Mesendoderm (in vitro differentiated cells): ENCODE measurements around the gene UQCRFS1.
A peak's percentile ranks its signal among the peaks of the same experiment; 100 is the strongest.
"Not testable (repeated sequence)": the region's sequence is repeated elsewhere in the genome, so short reads cannot be mapped to it uniquely, and the experiment has no call there.

ENCODE experiments used
- DNase-seq: peaks from one replicate; pipeline ENCODE4 v3.0.0; 2013
- H2AK5ac ChIP-seq: 2 replicates; pipeline ENCODE4 v1.6.1; 2013; ENCODE audit warnings: low read length, inconsistent platforms
- H2BK120ac ChIP-seq: 2 replicates; pipeline ENCODE4 v1.6.1; 2013; ENCODE audit warnings: low read depth, mild to moderate bottlenecking, low read length, moderate library complexity, mixed read lengths
- H2BK15ac ChIP-seq: replicated peaks from 2 replicates; pipeline ENCODE4 v1.6.1; 2013; ENCODE audit warnings: low read depth, mild to moderate bottlenecking, moderate library complexity
- H2BK5ac ChIP-seq: 2 replicates; pipeline ENCODE4 v1.6.1; 2013; ENCODE audit warnings: low read length, inconsistent platforms
- H3K18ac ChIP-seq: 2 replicates; pipeline ENCODE4 v1.6.1; 2013; ENCODE audit warnings: mild to moderate bottlenecking, low read length, mixed read lengths
- H3K23ac ChIP-seq: one replicate; pipeline ENCODE4 v1.6.1; 2013; ENCODE audit warnings: low read length
- H3K27ac ChIP-seq: 2 replicates; pipeline ENCODE4 v1.5.1; 2013; ENCODE audit warnings: low read depth, mild to moderate bottlenecking, inconsistent platforms, low read length, moderate library complexity
- H3K27me3 ChIP-seq: 2 replicates; pipeline ENCODE4 v1.6.1; 2013; ENCODE audit warnings: low read length, control low read depth, mild to moderate bottlenecking, inconsistent platforms; ENCODE audit not compliant: insufficient read depth, poor library complexity
- H3K36me3 ChIP-seq: 2 replicates; pipeline ENCODE4 v1.6.1; 2013; ENCODE audit warnings: low read length, inconsistent platforms; ENCODE audit not compliant: control insufficient read depth, insufficient read depth
- H3K4ac ChIP-seq: one replicate; pipeline ENCODE4 v1.6.1; 2013; ENCODE audit warnings: low read depth, mild to moderate bottlenecking, low read length, moderate library complexity
- H3K4me1 ChIP-seq: 2 replicates; pipeline ENCODE4 v1.6.1; 2013; ENCODE audit warnings: low read depth, low read length, inconsistent platforms; ENCODE audit not compliant: control insufficient read depth
- H3K4me2 ChIP-seq: 2 replicates; pipeline ENCODE4 v1.6.1; 2013; ENCODE audit warnings: low read length
- H3K4me3 ChIP-seq: 2 replicates; pipeline ENCODE4 v1.5.1; 2013; ENCODE audit warnings: mild to moderate bottlenecking, low read length
- H3K56ac ChIP-seq: one replicate; pipeline ENCODE4 v1.6.1; 2013; ENCODE audit warnings: low read length
- H3K79me1 ChIP-seq: 2 replicates; pipeline ENCODE4 v1.6.1; 2013; ENCODE audit warnings: low read length, inconsistent platforms
- H3K79me2 ChIP-seq: 2 replicates; pipeline ENCODE4 v1.6.1; 2013; ENCODE audit warnings: mild to moderate bottlenecking, low read length; ENCODE audit not compliant: control insufficient read depth, insufficient read depth
- H3K9ac ChIP-seq: 2 replicates; pipeline ENCODE4 v1.6.1; 2013; ENCODE audit warnings: low read length, inconsistent platforms
- H4K5ac ChIP-seq: one replicate; pipeline ENCODE4 v1.6.1; 2013; ENCODE audit warnings: low read length
- H4K8ac ChIP-seq: one replicate; pipeline ENCODE4 v1.6.1; 2013; ENCODE audit warnings: low read depth, mild to moderate bottlenecking, control low read depth, low read length, moderate library complexity
- WGBS: extraction: QIAGEN DNeasy Blood & Tissue Kit; methylation state at CpG from one replicate; pipeline ENCODE4 v1.1.7; 2013; ENCODE audit warnings: low lambda C conversion rate, missing lambda C conversion rate; ENCODE audit not compliant: insufficient coverage; ENCODE audit errors: extremely low coverage; 5-methylcytosine and 5-hydroxymethylcytosine counted together

UQCRFS1 gene

GRCh38 chr19:29232315-29232852, 19.4 kb upstream of the UQCRFS1 start:
- H2BK120ac ChIP-seq, result no peak overlapping the region
- no peak overlapping the region for H3K4me2 ChIP-seq
- H4K8ac ChIP-seq, result no peak overlapping the region
- no peak overlapping the region for H3K27ac ChIP-seq
- H3K23ac ChIP-seq, result no peak overlapping the region
- H3K79me2 ChIP-seq, result no peaks in the 10 kb centered on the region
- no peak overlapping the region for H3K9ac ChIP-seq
- H2BK5ac ChIP-seq, result no peak overlapping the region
- DNase-seq, result no peak
- H2AK5ac ChIP-seq, result no peak overlapping the region
- WGBS, result no CpG with 5 or more reads among the region's 3 CpGs
- no peak overlapping the region for H3K4ac ChIP-seq
- H3K56ac ChIP-seq, result no peak overlapping the region
- H3K27me3 ChIP-seq, result no peaks in the 10 kb centered on the region
- no peak overlapping the region for H3K4me3 ChIP-seq
- H3K4me1 ChIP-seq, result no peaks in the 10 kb centered on the region
- H3K18ac ChIP-seq, result no peak overlapping the region
- H2BK15ac ChIP-seq, result no peak overlapping the region
- H4K5ac ChIP-seq, result no peak overlapping the region
- H3K36me3 ChIP-seq, result no peaks in the 10 kb centered on the region
- H3K79me1 ChIP-seq, result no peaks in the 10 kb centered on the region

GRCh38 chr19:29231306-29231705, 18.4 kb upstream of the UQCRFS1 start:
- not testable (repeated sequence) for H4K5ac ChIP-seq, H4K8ac ChIP-seq, H3K4me1 ChIP-seq, H3K36me3 ChIP-seq, H3K9ac ChIP-seq, H3K56ac ChIP-seq, DNase-seq, H2BK5ac ChIP-seq, H3K27me3 ChIP-seq, H2BK120ac ChIP-seq, H3K23ac ChIP-seq, H3K27ac ChIP-seq, H2BK15ac ChIP-seq, H3K79me2 ChIP-seq, H3K4me3 ChIP-seq, H3K18ac ChIP-seq, H2AK5ac ChIP-seq, H3K4me2 ChIP-seq, H3K4ac ChIP-seq, H3K79me1 ChIP-seq
- no CpG with 5 or more reads among the region's 6 CpGs for WGBS

- Histone ChIP-seq H2AK5ac (no peak overlapping the region), H3K18ac (no peak overlapping the region), H3K36me3 (no peaks in the 10 kb centered on the region), H3K4me1 (peaks cover 4% of the 10 kb centered on the region), H3K27me3 (no peaks in the 10 kb centered on the region), H3K9ac (no peak overlapping the region), H2BK120ac (no peak overlapping the region), H3K79me1 (no peaks in the 10 kb centered on the region), H3K56ac (no peak overlapping the region), H3K4ac (no peak overlapping the region), H4K5ac (no peak overlapping the region), H3K79me2 (peaks cover 1% of the 10 kb centered on the region), H3K27ac (no peak overlapping the region), H3K4me2 (no peak overlapping the region), H2BK5ac (no peak overlapping the region), H4K8ac (no peak overlapping the region), H2BK15ac (no peak overlapping the region), H3K4me3 (no peak overlapping the region), H3K23ac (no peak overlapping the region)
- no peak for DNase-seq
- WGBS, result no CpG with 5 or more reads among the region's 7 CpGs
Measured at GRCh38 chr19:29217616-29218015, 4.7 kb upstream of the UQCRFS1 start.

- H2BK15ac ChIP-seq, result no peak overlapping the region
- peak; percentile 66 for DNase-seq
- H3K27me3 ChIP-seq, result no peaks in the 10 kb centered on the region
- no peak overlapping the region for H3K56ac ChIP-seq
- no peak overlapping the region for H2BK5ac ChIP-seq
- no peak overlapping the region for H3K23ac ChIP-seq
- no peak overlapping the region for H2AK5ac ChIP-seq
- no CpG with 5 or more reads among the region's 4 CpGs for WGBS
- no peak overlapping the region for H4K5ac ChIP-seq
- no peak overlapping the region for H3K4me3 ChIP-seq
- peaks cover 4% of the 10 kb centered on the region for H3K4me1 ChIP-seq
- H3K4ac ChIP-seq, result no peak overlapping the region
- H3K27ac ChIP-seq, result no peak overlapping the region
- H3K79me1 ChIP-seq, result no peaks in the 10 kb centered on the region
- no peak overlapping the region for H3K4me2 ChIP-seq
- H2BK120ac ChIP-seq, result no peak overlapping the region
- H3K79me2 ChIP-seq, result peaks cover 17% of the 10 kb centered on the region
- no peak overlapping the region for H3K18ac ChIP-seq
- H3K9ac ChIP-seq, result no peak overlapping the region
- no peak overlapping the region for H4K8ac ChIP-seq
- H3K36me3 ChIP-seq, result no peaks in the 10 kb centered on the region
Measured at GRCh38 chr19:29216021-29216420, 3.1 kb upstream of the UQCRFS1 start.

GRCh38 chr19:29215322-29215845, 2.4 kb upstream of the UQCRFS1 start:
- H2BK15ac ChIP-seq, result no peak overlapping the region
- no peak overlapping the region for H4K8ac ChIP-seq
- H3K23ac ChIP-seq, result no peak overlapping the region
- WGBS, result no CpG with 5 or more reads among the region's 7 CpGs
- H2BK120ac ChIP-seq, result no peak overlapping the region
- no peak overlapping the region for H3K4ac ChIP-seq
- DNase-seq, result no peak
- H3K36me3 ChIP-seq, result no peaks in the 10 kb centered on the region
- no peak overlapping the region for H2BK5ac ChIP-seq
- H3K27me3 ChIP-seq, result no peaks in the 10 kb centered on the region
- H3K27ac ChIP-seq, result no peak overlapping the region
- no peak overlapping the region for H3K4me2 ChIP-seq
- H3K18ac ChIP-seq, result no peak overlapping the region
- peaks cover 17% of the 10 kb centered on the region for H3K79me2 ChIP-seq
- no peak overlapping the region for H3K56ac ChIP-seq
- peaks cover 4% of the 10 kb centered on the region for H3K4me1 ChIP-seq
- no peak overlapping the region for H2AK5ac ChIP-seq
- H3K79me1 ChIP-seq, result no peaks in the 10 kb centered on the region
- H3K4me3 ChIP-seq, result no peak overlapping the region
- no peak overlapping the region for H3K9ac ChIP-seq
- H4K5ac ChIP-seq, result no peak overlapping the region

GRCh38 chr19:29214411-29214810, 1.5 kb upstream of the UQCRFS1 start:
- Histone ChIP-seq H3K27ac (no peak overlapping the region), H3K4ac (no peak overlapping the region), H2BK5ac (no peak overlapping the region), H2BK15ac (no peak overlapping the region), H3K56ac (no peak overlapping the region), H2AK5ac (no peak overlapping the region), H4K8ac (no peak overlapping the region), H4K5ac (no peak overlapping the region), H3K4me1 (peaks cover 4% of the 10 kb centered on the region), H3K36me3 (no peaks in the 10 kb centered on the region), H2BK120ac (no peak overlapping the region), H3K27me3 (no peaks in the 10 kb centered on the region), H3K9ac (no peak overlapping the region), H3K4me2 (no peak overlapping the region), H3K79me2 (peaks cover 23% of the 10 kb centered on the region), H3K18ac (no peak overlapping the region), H3K4me3 (no peak overlapping the region), H3K23ac (no peak overlapping the region), H3K79me1 (no peaks in the 10 kb centered on the region)
- DNase-seq, result no peak
- WGBS, result no CpG with 5 or more reads among the region's 2 CpGs
